Activated naive CD4-positive, alpha-beta T cell treated with anti-CD3 and anti-CD28 coated beads, Interleukin-2, amount 50 U/mL, for 72 hours (primary cell): ENCODE results near the gene MRPL34. TPM values are rescaled to one million over a fixed set of nuclear protein-coding genes. Genes with fewer than 3 reads are reported as not detected.

Source experiments
- ATAC-seq, 2 donors: fragments of 150-1000 bp; cut with Tn5 transposase; 2 replicates each; pipeline ENCODE4 v1.10.0; 2021; ENCODE audit warnings: mild to moderate bottlenecking in 2 of 2, moderate library complexity in 2 of 2
- DNase-seq, 2 donors: peaks; one replicate each; pipeline ENCODE4 v3.0.0; 2021 to 2022; ENCODE audit warnings: low spot score in 2 of 2
- H3K27ac Mint-ChIP-seq, 2 donors: one replicate each; pipeline ENCODE4 v1.8.0; 2022; ENCODE audit warnings: mild to moderate bottlenecking in 2 of 2, mixed read lengths in 2 of 2
- H3K36me3 Mint-ChIP-seq, 2 donors: one replicate each; pipeline ENCODE4 v1.8.0; 2022; ENCODE audit warnings: mixed read lengths in 2 of 2
- H3K9me3 Mint-ChIP-seq, 2 donors: one replicate each; pipeline ENCODE4 v1.8.0; 2022; ENCODE audit warnings: mixed read lengths in 2 of 2
- total RNA-seq, 2 donors: library from RNA; stranded (reverse); gene quantifications; one replicate each; pipeline ENCODE4 v1.2.3, GENCODE V29; 2022

The MRPL34 gene
- total RNA-seq, 2 donors from 2014 or later = 70.2 to 100 TPM

DNA sequence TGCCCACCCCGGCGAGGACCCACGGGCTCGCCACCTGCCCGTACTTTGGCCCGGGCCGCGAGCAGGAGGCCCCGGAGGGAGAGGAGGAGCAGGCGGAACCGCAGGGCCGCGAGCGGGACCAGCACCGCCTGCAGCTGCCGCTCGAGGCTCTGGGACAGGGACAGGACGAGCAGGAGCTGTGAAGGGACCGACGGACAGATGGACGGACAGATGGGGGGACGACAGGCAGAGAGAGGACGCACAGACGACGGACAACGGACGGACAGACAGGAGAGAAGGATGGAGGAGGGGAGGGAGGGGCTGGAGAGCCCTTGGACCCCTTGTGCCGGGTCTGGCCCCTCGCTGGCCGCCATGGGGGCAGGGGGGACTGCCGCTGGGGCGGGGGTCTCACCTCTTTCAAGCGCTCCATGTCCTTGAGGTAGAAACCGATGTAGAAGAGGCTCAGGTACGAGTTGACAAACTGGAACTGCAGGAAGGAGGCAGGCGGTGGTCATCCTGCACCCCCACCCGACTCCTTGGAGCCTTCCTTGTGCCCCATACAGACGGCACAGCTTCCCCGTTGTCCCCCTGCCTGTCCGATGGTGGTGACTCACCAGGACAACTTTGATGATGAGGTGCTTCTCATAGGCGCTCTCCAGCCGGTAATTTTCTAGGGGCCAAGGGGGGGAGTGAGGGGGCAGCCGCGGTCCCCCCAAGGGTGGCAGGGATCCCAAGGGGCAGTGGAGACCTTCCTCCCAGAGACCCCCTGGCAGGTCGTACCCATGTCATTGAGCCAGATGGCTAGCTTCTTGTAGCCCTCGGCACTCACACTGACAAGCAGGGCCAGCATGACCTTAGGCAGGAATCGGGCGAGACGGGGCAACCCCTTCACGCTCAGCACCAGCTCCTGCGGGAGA lies 23.9 kb downstream of the MRPL34 start:
- Mint-ChIP-seq H3K9me3 (no peaks in the 10 kb centered on the region), H3K36me3 (peaks cover 0 to 5% of the 10 kb centered on the region in 2 donors), H3K27ac (no peak overlapping the region)
- DNase-seq = no peak
- ATAC-seq = no peak

DNA sequence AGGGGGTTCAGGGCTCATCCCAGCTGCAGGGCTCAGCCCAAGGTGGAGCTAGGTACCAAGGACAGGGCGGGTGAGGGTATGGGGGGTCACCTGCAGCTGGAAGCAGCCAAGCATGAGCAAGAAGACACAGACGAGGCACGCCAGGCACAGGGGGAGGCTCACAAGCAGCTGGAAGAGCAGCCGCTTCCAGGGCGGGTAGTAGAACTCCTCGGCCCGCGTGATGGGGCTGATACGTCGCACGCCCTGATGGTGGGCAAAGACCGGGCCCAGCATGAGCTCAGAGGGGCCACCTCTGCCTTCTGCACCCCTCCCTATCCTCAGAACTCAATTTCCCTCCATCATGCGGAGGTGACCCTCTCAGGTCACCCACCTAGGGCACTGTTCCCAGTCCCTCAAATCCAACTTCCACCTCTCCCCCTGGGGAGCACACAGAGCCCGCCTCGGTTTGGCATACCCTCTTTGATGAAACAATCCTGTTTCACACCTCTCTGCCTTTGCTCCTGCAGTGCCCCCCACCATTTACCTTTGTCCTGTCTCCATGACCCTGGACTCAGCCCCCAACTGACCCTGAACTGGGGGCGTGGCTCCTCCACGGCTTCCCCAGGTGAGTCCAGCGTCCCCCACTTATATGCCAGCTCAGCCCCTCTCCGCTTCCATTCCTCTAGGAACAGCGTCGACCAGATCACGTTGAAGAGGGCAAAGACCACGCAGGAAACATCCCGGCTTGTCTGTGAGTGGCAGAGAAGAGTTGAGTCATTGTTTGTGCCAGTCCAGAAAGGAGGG lies 24.8 kb downstream of the MRPL34 start:
- Mint-ChIP-seq H3K27ac (no peak overlapping the region), H3K36me3 (peaks cover 0 to 5% of the 10 kb centered on the region in 2 donors), H3K9me3 (no peaks in the 10 kb centered on the region)
- ATAC-seq (no peak), DNase-seq (no peak)

DNA sequence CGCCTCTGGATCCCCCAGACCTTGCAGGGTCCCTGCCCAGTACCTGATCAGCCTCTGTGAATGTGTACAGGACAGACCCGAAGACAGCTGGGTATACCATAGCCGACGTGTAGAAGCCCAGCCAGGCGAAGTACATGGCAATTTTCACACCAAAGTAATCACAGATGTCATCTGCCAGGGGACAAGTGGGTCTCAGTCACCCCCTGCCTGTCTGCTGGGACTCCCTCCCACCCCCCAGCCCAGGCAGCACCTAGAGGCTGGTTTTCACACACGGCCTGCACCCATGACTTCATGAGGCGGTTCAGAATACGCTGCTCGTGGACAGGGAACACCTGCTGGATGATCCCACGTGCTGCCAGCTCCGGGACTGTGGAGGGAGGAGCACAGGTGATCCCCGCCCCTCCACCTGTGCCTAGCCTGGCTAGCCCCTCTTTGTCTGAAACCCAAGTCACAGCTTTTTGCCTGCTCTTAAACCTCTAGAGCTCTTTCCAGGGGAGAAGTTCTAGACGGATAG lies 25.4 kb downstream of the MRPL34 start:
- DNase-seq = no peak
- no peaks in the 10 kb centered on the region for H3K9me3 Mint-ChIP-seq
- H3K27ac Mint-ChIP-seq = no peak overlapping the region
- H3K36me3 Mint-ChIP-seq = peaks cover 0 to 5% of the 10 kb centered on the region in 2 donors
- ATAC-seq = no peak

DNA sequence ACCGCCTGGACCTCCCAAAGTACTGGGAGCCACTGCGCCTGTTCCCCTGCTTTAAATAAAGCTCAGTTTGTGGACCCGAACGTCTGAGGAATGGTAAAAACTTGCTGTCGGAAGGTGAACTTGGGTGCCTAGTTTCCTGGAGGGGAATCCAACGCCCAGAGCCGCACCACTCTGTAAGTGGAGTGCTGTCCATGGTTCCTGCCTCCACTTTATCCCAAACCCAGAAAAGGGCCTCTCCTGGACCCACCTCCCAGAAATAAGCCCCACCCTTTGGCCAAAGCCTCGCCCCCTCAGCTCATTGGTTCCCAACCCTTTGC lies 26.6 kb downstream of the MRPL34 start:
- H3K27ac Mint-ChIP-seq = no peak overlapping the region
- peaks cover 4 to 5% of the 10 kb centered on the region in 2 donors for H3K36me3 Mint-ChIP-seq
- DNase-seq (no peak), ATAC-seq (no peak)
- H3K9me3 Mint-ChIP-seq = no peaks in the 10 kb centered on the region

DNA sequence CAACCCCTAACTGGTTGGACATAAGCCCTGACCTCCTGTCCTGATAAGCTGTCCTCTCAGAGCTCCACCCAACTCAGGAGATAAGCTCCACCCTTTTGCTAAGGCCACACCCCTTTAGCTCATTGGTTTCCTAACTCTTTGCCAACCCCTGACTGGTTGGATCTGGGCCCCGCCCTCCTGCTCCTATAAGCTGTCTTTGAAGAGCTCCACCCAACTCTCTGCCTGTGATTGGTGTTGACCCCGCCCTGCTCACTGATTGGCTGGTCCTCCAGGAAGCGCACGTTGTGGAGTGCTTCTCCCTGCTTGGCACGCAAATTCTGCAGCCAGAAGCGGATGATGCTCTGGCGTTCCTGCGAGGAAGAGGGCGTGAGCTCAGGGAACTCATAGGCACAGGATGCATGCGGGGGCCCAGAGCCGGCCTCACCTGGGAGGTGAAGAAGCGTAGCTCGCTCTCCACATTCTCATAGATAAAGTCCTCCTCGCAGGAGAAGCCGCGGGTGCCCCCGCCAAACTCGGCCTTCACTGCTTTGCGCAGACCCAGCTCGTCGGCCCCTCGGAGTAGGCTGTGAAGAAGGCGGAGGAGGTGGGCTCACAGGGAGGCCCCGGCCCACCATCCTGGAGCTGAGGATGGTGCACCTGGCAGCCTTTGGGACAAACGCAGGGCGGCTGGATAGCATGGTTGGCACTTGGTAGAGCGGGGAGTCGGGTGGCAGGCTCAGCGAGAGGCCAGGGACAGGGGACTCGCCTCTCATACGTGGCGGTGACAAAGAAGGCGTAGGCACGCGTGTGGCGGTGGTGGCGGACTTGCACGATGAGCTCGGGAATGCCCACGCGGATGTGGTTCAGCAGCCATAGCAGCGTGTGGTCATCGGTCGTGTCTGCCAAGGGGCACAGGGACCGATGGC lies 27.3 kb downstream of the MRPL34 start:
- peak in 1 of 2 donors; percentile 47 for DNase-seq
- peak in 1 of 2 donors; percentile 4 for ATAC-seq
- peaks cover 4 to 5% of the 10 kb centered on the region in 2 donors for H3K36me3 Mint-ChIP-seq
- H3K27ac Mint-ChIP-seq = peak overlapping the region in 1 of 2 donors; percentile 22
- no peaks in the 10 kb centered on the region for H3K9me3 Mint-ChIP-seq

DNA sequence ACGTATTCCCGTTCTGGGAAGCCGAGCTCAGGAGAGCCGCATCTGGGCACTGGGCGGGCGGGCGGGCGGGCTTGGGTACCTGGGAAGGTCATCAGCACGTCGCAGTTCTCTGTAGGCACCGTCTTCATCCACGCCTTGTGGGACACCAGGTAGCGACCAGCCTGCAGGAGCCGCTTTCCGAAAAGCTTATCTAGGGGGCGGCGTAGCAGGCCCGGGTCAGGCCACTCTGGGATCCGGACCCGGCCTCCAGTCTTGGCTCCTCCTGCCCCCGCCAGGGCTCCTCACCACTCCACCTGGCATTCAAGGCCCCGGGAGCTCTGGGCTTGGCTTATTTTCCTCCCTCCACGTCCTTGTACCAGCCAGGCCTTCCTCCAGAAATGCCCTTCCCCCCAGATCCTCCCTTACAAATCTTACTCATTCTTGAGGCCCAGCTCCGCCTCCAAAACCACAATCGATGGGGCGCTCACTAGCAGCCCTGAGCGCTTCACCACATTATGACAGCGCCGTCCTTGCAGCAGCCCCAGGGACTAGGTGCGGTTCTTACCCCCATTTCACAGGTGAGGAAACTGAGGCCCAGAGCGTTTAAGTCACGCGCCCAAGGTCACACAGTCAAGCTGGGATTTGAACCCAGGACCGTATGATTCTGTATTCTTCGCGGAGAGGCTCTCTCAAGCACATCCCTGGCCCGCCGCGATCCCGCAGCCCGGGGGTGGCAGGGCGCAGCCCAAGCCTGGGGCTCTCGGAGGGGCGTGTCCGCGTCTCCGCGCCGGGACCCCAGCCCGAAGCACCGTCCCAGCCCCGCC lies 28.1 kb downstream of the MRPL34 start:
- DNase-seq = peak in 1 of 2 donors; percentile 77
- Mint-ChIP-seq H3K36me3 (peaks cover 4 to 5% of the 10 kb centered on the region in 2 donors), H3K9me3 (no peaks in the 10 kb centered on the region), H3K27ac (peak overlapping the region in 1 of 2 donors; percentile 66)
- peak; percentile 45 to 60 for ATAC-seq

DNA sequence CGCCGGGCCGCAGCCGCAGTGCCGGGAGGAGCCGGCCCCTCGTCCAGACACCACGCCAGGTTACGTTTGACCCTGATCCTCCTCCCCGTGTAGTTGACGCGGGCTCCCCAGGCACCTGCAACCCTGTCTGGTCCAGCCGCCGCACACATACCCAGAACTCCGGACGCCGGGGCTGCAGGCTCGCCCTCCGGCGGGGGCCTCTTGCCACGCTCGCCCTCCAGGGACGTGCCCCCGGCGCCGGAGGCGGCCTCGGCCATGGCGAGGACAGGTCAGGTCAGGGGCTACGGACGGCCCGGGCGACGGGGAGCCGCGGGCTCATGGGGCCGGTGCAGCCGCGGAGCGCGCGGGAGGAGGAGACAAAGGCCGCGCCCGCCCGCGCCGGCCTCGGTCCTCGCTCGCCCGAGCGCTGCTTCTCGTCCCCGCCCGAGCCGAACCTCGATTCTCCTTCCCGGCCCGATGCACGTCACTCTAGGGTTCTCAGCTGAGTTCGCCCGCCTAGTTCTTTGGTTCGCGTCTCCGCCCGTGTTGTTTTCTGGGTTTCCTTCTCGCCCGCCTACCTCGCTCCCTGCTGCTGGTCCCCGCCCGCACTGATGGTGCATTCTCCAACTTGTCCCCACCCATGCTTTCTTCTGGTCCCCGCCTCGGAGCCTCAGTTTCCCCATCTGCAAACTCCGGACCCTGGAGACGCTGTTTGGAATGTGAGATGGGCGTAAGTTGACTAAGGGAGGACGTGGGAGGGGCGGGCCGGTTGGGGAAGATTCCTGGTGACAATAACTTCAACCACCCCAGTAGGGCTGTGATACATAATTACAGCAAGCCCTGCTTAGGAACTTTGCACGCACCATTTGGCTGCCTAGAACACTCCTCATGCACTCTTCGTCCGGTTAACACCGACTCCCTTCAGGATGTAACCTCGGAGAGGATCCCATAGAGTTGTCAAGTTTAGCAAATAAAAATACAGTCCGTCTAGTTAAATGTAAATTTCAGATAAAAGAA lies 29.0 kb downstream of the MRPL34 start, which contains the start of gene ANO8:
Gene ANO8, minus strand, starts transcription at position 442 of the 996 bp plus-strand sequence. Its CDS starts 185 bp downstream, at position 257.
- H3K9me3 Mint-ChIP-seq = no peaks in the 10 kb centered on the region
- H3K27ac Mint-ChIP-seq = peak within 1 kb of the TSS in 1 of 2 donors; percentile 84
- H3K36me3 Mint-ChIP-seq = peaks cover 4 to 5% of the 10 kb centered on the region in 2 donors
- DNase-seq (peak in 1 of 2 donors; percentile 96), ATAC-seq (peak in 1 of 2 donors; percentile 63)

DNA sequence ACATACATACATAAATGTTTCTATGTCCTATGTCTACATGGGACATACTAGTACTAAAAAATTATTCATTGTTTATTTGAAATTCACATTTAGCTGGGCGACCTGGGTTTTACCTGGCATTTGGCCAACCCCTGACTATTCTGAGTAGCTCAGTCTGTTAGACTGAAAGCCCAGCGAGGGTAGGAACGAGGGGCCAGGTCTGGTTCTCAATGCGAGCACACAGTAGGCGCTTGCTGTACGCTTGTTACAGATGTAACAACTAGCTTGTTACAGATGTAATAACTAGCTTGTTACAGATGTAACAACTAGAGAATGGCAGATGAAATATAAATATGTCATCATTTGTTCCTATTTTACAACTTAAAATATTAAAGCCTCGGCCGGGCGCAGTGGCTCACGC lies 29.9 kb downstream of the MRPL34 start:
- Mint-ChIP-seq H3K36me3 (peaks cover 4 to 5% of the 10 kb centered on the region in 2 donors), H3K27ac (no peak overlapping the region), H3K9me3 (no peaks in the 10 kb centered on the region)
- no peak for DNase-seq
- ATAC-seq = no peak

DNA sequence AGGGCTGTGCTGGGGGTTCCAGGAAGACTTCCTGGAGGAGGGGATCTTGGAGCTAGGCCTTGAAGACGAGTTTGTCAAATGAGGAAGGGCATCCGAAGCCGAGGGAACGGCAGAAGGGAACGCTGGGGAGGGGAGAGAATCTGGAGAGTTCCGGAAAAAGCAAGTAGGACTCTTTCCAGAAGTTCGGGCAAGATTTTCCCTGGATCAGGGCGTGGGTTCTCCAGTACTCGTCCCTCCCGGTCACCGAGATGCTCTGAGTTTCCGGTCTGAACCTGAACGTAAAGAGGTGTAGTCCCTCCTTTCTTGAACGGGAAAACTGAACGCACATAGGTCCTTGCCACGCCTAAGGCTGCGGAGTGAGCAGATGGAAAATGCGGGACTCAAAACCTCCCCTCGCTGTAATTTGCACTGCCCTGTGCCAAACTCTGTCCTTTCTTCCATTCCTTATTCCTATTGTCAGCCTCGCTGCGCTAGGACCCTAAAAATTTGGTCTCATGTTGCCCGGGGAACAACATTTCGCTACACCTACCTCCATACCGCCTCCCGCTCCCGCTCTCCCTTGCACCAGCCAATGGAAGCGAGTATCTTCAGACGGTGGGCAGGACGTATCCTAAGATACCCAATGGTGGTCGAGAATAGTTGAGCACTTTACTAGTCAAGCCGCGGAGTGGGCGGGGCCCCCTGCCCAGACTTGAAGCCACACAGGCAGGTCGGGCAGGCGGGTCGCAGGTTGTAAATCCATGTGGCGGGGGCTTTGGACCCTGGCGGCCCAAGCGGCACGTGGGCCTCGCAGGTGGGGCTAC lies 31.4 kb downstream of the MRPL34 start, which contains the start of gene GTPBP3:
Gene GTPBP3, plus strand, starts transcription at position 682 of the 803 bp plus-strand sequence. Its CDS starts 59 bp downstream, at position 741.
- peak within 1 kb of the TSS; percentile 49 to 77 for H3K27ac Mint-ChIP-seq
- peak; percentile 87 to 92 for ATAC-seq
- DNase-seq = peak; percentile 91 to 96
- H3K36me3 Mint-ChIP-seq = peaks cover 4 to 5% of the 10 kb centered on the region in 2 donors
- H3K9me3 Mint-ChIP-seq = no peaks in the 10 kb centered on the region

DNA sequence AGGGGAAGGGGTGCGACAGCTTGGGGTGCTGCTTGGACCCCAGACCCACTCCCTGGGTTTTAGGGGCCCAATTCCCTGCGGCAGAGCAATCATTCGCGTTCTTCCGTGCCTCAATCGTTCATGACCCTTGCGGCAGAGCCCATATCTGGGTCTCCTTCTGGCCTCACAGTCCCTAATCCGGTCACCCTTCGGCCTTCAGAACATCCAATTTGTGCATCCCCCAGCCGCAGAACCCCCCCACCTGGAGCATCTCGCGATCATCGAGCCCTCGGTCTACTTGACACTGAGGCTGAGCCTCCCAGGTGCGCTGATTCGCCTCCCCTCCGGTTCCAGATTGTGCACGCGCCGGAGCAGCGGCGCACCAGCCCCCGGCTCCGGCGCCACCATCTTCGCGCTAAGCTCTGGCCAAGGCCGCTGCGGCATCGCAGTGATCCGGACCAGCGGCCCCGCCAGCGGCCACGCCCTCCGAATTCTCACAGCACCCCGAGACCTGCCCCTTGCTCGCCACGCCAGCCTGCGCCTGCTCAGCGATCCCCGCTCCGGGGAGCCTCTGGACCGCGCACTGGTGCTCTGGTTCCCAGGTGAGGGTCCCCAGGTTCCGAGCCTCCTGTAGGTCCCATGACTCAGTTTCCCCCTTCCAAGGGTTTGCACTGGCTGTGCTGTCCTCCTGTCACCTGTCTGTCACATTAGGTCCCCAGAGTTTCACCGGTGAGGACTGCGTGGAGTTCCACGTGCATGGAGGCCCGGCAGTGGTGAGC lies 32.2 kb downstream of the MRPL34 start:
- peaks cover 2 to 4% of the 10 kb centered on the region in 2 donors for H3K36me3 Mint-ChIP-seq
- peak in 1 of 2 donors; percentile 51 for DNase-seq
- no peaks in the 10 kb centered on the region for H3K9me3 Mint-ChIP-seq
- H3K27ac Mint-ChIP-seq = peak overlapping the region; percentile 49 to 51
- peak; percentile 4 to 10 for ATAC-seq

DNA sequence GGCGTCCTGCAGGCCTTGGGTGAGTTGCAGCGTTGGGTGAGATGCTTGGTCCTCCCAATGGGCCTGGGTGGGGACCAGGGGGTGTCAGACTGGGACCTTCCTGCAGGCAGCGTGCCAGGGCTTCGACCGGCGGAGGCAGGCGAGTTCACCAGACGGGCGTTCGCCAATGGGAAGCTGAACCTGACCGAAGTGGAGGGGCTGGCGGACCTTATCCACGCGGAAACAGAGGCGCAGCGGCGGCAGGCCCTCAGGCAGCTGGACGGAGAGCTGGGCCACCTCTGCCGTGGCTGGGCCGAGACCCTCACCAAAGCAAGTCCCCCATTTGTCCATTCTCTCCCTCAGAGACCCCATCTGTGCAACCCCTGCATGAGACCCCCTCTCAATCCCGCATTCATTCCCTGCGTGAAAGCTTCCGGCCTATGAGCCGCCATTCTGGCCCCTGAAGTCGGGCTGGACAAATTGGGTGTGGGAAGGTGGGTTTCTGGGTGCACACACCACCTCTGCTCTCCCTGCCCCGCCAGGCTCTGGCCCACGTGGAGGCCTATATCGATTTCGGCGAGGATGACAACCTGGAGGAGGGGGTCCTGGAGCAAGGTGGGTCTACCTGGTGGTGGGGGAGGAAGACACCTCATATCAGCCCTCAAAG lies 32.9 kb downstream of the MRPL34 start:
- Mint-ChIP-seq H3K27ac (peak overlapping the region in 1 of 2 donors; percentile 49), H3K36me3 (peaks cover 0 to 4% of the 10 kb centered on the region in 2 donors), H3K9me3 (no peaks in the 10 kb centered on the region)
- no peak for ATAC-seq
- no peak for DNase-seq

DNA sequence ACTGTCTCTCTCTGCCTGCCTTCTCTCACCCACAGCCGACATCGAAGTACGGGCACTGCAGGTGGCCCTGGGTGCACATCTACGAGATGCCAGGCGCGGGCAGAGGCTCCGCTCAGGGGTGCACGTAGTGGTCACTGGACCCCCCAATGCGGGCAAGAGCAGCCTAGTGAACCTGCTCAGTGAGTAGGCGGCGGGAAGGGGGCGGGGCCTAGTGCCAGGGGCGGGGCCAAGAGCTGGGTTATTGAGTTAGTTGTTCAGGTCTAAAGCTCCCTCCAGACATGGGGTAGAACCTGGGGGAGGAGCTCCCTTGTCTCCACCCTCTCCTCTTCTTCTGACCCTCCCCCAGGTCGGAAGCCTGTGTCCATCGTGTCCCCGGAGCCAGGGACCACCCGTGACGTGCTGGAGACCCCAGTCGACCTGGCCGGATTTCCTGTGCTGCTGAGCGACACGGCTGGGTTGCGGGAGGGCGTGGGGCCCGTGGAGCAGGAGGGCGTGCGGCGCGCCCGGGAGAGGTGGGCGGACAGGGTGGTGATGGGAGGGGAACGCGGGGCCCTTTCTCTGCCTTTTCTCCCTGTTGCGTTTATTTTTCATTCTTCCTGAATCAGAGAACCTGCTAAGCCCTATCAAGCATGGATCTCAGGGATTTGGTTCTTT lies 33.5 kb downstream of the MRPL34 start:
- no peaks in the 10 kb centered on the region for H3K9me3 Mint-ChIP-seq
- H3K27ac Mint-ChIP-seq = no peak overlapping the region
- ATAC-seq (no peak), DNase-seq (peak in 1 of 2 donors; percentile 56)
- H3K36me3 Mint-ChIP-seq = peaks cover 0 to 4% of the 10 kb centered on the region in 2 donors
